DOHH2 (cell line): ENCODE data around the gene PCDHB13.
A peak's percentile ranks its signal among the peaks of the same experiment; 100 is the strongest.

Source experiments
- CTCF ChIP-seq: fragments of 200-600 bp; sonication (generic); IDR thresholded peaks from one replicate; pipeline ENCODE4 v1.5.1; 2014; ENCODE audit warnings: antibody characterized with exemption, mild to moderate bottlenecking, low read depth, low read length; ENCODE audit not compliant: poor library complexity, severe bottlenecking
- EZH2phosphoT487 ChIP-seq: fragments of 200-600 bp; sonication (generic); IDR thresholded peaks from 2 replicates; pipeline ENCODE4 v1.6.1; 2017; ENCODE audit warnings: borderline replicate concordance, mild to moderate bottlenecking, antibody characterized with exemption, low read length, moderate library complexity, mixed read lengths

- TF ChIP-seq CTCF (peak; percentile 89), EZH2phosphoT487 (no peak)
Observed at GRCh38 chr5:141192110-141192725, 21.5 kb upstream of the PCDHB13 start, which contains the start of gene PCDHB10.
